K562 treated with DMSO at 1 percent for 4 hours (cell line): ENCODE measurements around the gene OR6C1. TPM values are rescaled to one million over a fixed set of nuclear protein-coding genes. Genes with fewer than 3 reads are reported as not detected.

Experiments used
- total RNA-seq: library from RNA; unstranded; fragments of 300-600 nt; gene quantifications from 2 replicates; pipeline ENCODE4 v1.2.3, GENCODE V29; 2022; ENCODE audit not compliant: insufficient read depth

Gene OR6C1
- not detected in 2 replicates for total RNA-seq

GRCh38 chr12:55314043-55314442, at the start of gene OR6C1:
Gene OR6C1, plus strand, starts transcription at chr12:55314343. Its CDS starts 6,257 bp downstream, at chr12:55320600.

DNA sequence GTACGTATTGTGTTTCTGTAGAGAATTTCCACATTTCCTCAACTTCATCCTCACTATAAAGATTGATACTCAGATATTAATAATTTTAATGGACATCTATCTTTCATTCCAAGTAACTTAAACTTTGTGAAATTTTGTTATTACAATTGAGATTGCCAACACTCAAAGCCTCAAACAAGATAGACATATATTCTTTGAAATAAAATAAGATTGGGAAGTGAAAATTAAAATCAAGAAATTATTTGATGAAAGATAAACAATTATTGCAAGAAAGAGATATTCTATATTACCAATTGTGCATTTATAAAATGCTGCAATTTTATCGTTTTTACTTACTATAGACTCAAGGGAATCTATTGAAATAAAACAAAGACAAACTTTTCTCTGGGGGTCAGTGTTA, 17.7 kb upstream of the OR6C1 start, which contains the start of gene OR6C6:
TSS of gene OR6C6 (minus strand) at position 101 of the 400 bp plus-strand sequence. CDS start 1,337 bp downstream, outside the sequence.

DNA sequence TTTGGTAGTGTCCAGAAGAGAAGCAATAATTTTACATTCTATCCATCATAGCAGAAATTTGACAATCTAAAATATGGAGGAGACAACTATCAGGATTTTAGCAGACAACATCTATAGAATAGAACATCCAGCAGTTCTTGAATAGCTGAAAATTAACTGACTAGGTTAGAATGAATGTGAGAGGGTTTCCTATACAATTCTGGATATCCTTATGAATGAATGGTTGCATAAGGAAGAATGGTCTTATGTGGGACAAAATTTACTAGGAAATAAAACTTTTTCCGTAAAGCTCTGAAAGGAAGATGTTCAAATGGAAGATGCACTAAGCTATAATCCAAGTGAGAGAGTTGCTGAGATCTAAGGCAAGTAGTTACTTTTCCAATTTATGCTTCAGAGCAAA, 16.3 kb downstream of the OR6C1 start, which contains the start of gene OR6C3:
TSS of gene OR6C3 (plus strand) at position 301 of the 400 bp plus-strand sequence. CDS start 955 bp downstream, outside the sequence.

DNA sequence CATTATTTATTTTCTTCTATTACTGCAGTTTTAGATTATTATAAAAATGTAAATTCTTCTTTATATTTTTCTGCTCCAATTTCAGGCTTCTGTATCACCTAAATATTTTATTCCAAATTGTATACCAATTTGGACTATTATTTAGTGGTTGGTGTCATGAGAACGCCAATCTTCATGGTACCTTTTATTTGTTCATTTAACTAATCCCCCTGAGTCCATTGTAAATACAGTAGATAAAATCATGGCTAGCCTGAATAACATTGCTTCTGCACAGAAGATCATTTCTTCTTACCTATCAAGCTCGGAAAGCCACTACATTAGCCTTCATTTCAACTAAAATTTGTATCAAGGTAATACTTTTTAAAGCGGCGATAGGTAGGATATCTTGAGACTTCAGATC, 48.5 kb downstream of the OR6C1 start, which contains the start of gene OR6C75:
TSS of gene OR6C75 (plus strand) at position 301 of the 400 bp plus-strand sequence. CDS start 2,136 bp downstream, outside the sequence.

Other genes with a start within 250 kb of the OR6C1 start
- gene OR9K2, start 187.9 kb upstream of the OR6C1 start, total RNA-seq = not detected in 2 replicates
- not detected in 2 replicates for gene OR10A7, start 93.3 kb upstream of the OR6C1 start, total RNA-seq
- not detected in 2 replicates for gene OR6C74, start 69.7 kb upstream of the OR6C1 start, total RNA-seq
- not detected in 2 replicates for gene OR6C6, start 17.8 kb upstream of the OR6C1 start, total RNA-seq
- not detected in 2 replicates for gene OR6C3, start 16.4 kb downstream of the OR6C1 start, total RNA-seq
- gene OR6C75, start 48.6 kb downstream of the OR6C1 start, total RNA-seq = not detected in 2 replicates
- gene OR6C65, start 86.2 kb downstream of the OR6C1 start, total RNA-seq = not detected in 2 replicates
- not detected in 2 replicates for gene OR6C76, start 111.9 kb downstream of the OR6C1 start, total RNA-seq
- gene OR6C2, start 129.7 kb downstream of the OR6C1 start, total RNA-seq = not detected in 2 replicates
- gene OR6C70, start 155.8 kb downstream of the OR6C1 start, total RNA-seq = not detected in 2 replicates
- gene OR6C68, start 178.0 kb downstream of the OR6C1 start, total RNA-seq = not detected in 2 replicates
- not detected in 2 replicates for gene OR6C4, start 235.3 kb downstream of the OR6C1 start, total RNA-seq